NCI-H2081 treated with DMSO at 0.1 percent for 48 hours (cell line): ENCODE results near the gene DOC2B.
"Not testable (repeated sequence)": the region's sequence is repeated elsewhere in the genome, so short reads cannot be mapped to it uniquely, and the experiment has no call there.

Experiments
- DNase-seq: peaks from one replicate; lab custom pipeline; 2025; lab: John Stamatoyannopoulos, UW

DOC2B gene

GRCh38 chr17:181245-182049 lies at the start of gene DOC2B:
Gene DOC2B, minus strand, starts transcription at chr17:181650. Its CDS starts 171 bp downstream, at chr17:181479.
- DNase-seq = no peak

GRCh38 chr17:230395-230770 lies 48.9 kb upstream of the DOC2B start:
- DNase-seq = no peak

GRCh38 chr17:229709-230394 lies 48.4 kb upstream of the DOC2B start:
- DNase-seq = no peak

GRCh38 chr17:228951-229708 lies 47.7 kb upstream of the DOC2B start:
- no peak for DNase-seq

- no peak for DNase-seq
Observed at GRCh38 chr17:227946-228615, 46.6 kb upstream of the DOC2B start.

- no peak for DNase-seq
Observed at GRCh38 chr17:227078-227945, 45.9 kb upstream of the DOC2B start.

- no peak for DNase-seq
Observed at GRCh38 chr17:226108-227077, 44.9 kb upstream of the DOC2B start.

GRCh38 chr17:225551-225950 lies 44.1 kb upstream of the DOC2B start:
- DNase-seq = no peak

GRCh38 chr17:224576-224975 lies 43.1 kb upstream of the DOC2B start:
- DNase-seq = not testable (repeated sequence)

- no peak for DNase-seq
Observed at GRCh38 chr17:223723-224471, 42.4 kb upstream of the DOC2B start.

- no peak for DNase-seq
Observed at GRCh38 chr17:222172-222571, 40.7 kb upstream of the DOC2B start.

GRCh38 chr17:219696-220095 lies 38.2 kb upstream of the DOC2B start:
- DNase-seq = no peak

GRCh38 chr17:218432-219110 lies 37.1 kb upstream of the DOC2B start:
- no peak for DNase-seq

- no peak for DNase-seq
Observed at GRCh38 chr17:216625-217024, 35.2 kb upstream of the DOC2B start.

- DNase-seq = not testable (repeated sequence)
Observed at GRCh38 chr17:215563-216478, 34.4 kb upstream of the DOC2B start.

GRCh38 chr17:214881-215331 lies 33.5 kb upstream of the DOC2B start:
- no peak for DNase-seq

GRCh38 chr17:213286-214105 lies 32.0 kb upstream of the DOC2B start:
- no peak for DNase-seq
